Sigmoid colon (tissue), 7 donors: ENCODE measurements around the gene C2CD4A. TPM values are rescaled to one million over a fixed set of nuclear protein-coding genes. Genes with fewer than 3 reads are reported as not detected.
"Not testable (repeated sequence)": the region's sequence is repeated elsewhere in the genome, so short reads cannot be mapped to it uniquely, and the experiment has no call there.

Experiments used
- DNase-seq: peaks from one replicate; pipeline ENCODE4 v3.0.0-alpha.2; 2019
- H3K27ac ChIP-seq, 4 donors: fragments of 200-600 bp; sonication (generic); one replicate each; pipeline ENCODE4 v1.5.1; 2016 to 2019; ENCODE audit warnings: mild to moderate bottlenecking in 1 of 4
- H3K27me3 ChIP-seq, 3 donors: fragments of 200-600 bp; sonication (generic); one replicate each; pipeline ENCODE4 v1.5.1; 2019; ENCODE audit warnings: mild to moderate bottlenecking in 1 of 3
- H3K36me3 ChIP-seq, 4 donors: fragments of 200-600 bp; sonication (generic); one replicate each; pipeline ENCODE4 v1.5.1; 2016 to 2019
- H3K4me1 ChIP-seq, 4 donors: fragments of 200-600 bp; sonication (generic); one replicate each; pipeline ENCODE4 v1.5.1; 2017 to 2019
- H3K4me3 ChIP-seq, 4 donors: fragments of 200-600 bp; sonication (generic); one replicate each; pipeline ENCODE4 v1.5.1; 2017 to 2019; ENCODE audit warnings: mild to moderate bottlenecking in 2 of 4, moderate library complexity in 1 of 4
- H3K9me3 ChIP-seq, 4 donors: fragments of 200-600 bp in 3 of 4; sonication (generic) in 3 of 4; one replicate each; pipeline versions ENCODE4 v1.5.1 to v1.6.1; 2013 to 2019
- CTCF ChIP-seq, 4 experiments: fragments of 450-650 bp in 3 of 4; fragments of 200-600 bp in 1 of 4; IDR thresholded peaks; one replicate each; pipeline ENCODE4 v1.5.1; 2016 to 2019; ENCODE audit warnings: antibody characterized with exemption in 4 of 4, mild to moderate bottlenecking in 3 of 4, moderate library complexity in 2 of 4
- EP300 ChIP-seq, 4 donors: sonication (generic); formaldehyde crosslinking; IDR thresholded peaks; one replicate each; pipeline ENCODE4 v1.6.1; 2017; ENCODE audit warnings: antibody characterized with exemption in 4 of 4
- POLR2A ChIP-seq, 2 donors: fragments of 450-650 bp; IDR thresholded peaks; one replicate each; pipeline ENCODE4 v1.6.1; 2016; ENCODE audit warnings: antibody characterized with exemption in 2 of 2, mild to moderate bottlenecking in 2 of 2, moderate library complexity in 2 of 2
- POLR2AphosphoS5 ChIP-seq, 4 donors: sonication (generic); formaldehyde crosslinking; IDR thresholded peaks; one replicate each; pipeline ENCODE4 v1.6.1; 2017; ENCODE audit warnings: antibody characterized with exemption in 4 of 4
- WGBS, 2 donors: extraction: QIAGEN DNeasy Blood & Tissue Kit; methylation state at CpG; one replicate each; pipeline ENCODE4 v1.1.7; 2013; 5-methylcytosine and 5-hydroxymethylcytosine counted together
- intact Hi-C: fragments of 100-400 bp; cut with DNase I; formaldehyde crosslinking; loops from one replicate; pipeline ENCODE4 v1.15.1; 2023
- polyA plus RNA-seq, 3 donors: library from polyadenylated mRNA; stranded (reverse); fragments of 200-250 nt; gene quantifications; one replicate each; pipeline ENCODE4 v1.2.3, GENCODE V29; 2013
- total RNA-seq, 4 donors: library from RNA; depleted of rRNA; stranded (reverse); fragments of >200 nt; gene quantifications; one replicate each; pipeline ENCODE4 v1.1.0, GENCODE V29; 2016
- donor health status: healthy with polysubstance abuse.
- donor health status: Bipolar disorder and iron deficiency.
- donor health status: healthy.

C2CD4A gene
- total and polyA plus RNA-seq, 7 donors, result under 0.01 to 2.2 (median 0.25) TPM; not detected in 3

DNA sequence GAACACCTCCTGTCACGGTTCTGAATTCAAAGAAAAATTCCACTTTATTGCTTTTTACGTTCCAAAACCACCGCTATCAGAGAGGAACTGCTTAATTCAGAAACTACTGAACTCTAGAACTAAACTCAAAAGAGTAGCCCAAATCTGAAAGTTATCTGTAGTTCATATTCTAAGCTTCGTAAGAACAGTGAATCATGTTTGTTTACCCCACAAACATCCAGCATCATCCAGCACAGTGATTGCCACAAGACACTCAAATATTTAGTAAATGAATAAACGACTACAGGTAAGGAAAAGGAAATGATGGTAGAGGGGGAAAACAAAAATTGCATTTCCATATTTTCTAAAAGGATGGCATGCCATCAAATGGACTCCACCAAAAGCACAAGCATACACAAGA lies 38.9 kb upstream of the C2CD4A start:
- intact Hi-C loops, result no loop called here
- H3K36me3 ChIP-seq, result peaks cover 0 to 20% (median 2%) of the 10 kb centered on the region in 4 donors
- H3K4me1 ChIP-seq, result peaks cover 0 to 23% (median 15%) of the 10 kb centered on the region in 4 donors
- H3K27ac ChIP-seq, result no peak overlapping the region
- no peak for TF ChIP-seq POLR2A (IDR thresholded peaks at IDR 0.05)
- no peak for TF ChIP-seq EP300 (IDR thresholded peaks at IDR 0.05)
- TF ChIP-seq CTCF (IDR thresholded peaks at IDR 0.05), result no peak
- no peak for TF ChIP-seq POLR2AphosphoS5 (IDR thresholded peaks at IDR 0.05)
- WGBS, 2 donors, result 86 to 87% methylated on average over 5 of the region's 5 CpGs
- no peak overlapping the region for H3K4me3 ChIP-seq
- no peaks in the 10 kb centered on the region for H3K27me3 ChIP-seq
- H3K9me3 ChIP-seq, result no peaks in the 10 kb centered on the region
- DNase-seq, result no peak

DNA sequence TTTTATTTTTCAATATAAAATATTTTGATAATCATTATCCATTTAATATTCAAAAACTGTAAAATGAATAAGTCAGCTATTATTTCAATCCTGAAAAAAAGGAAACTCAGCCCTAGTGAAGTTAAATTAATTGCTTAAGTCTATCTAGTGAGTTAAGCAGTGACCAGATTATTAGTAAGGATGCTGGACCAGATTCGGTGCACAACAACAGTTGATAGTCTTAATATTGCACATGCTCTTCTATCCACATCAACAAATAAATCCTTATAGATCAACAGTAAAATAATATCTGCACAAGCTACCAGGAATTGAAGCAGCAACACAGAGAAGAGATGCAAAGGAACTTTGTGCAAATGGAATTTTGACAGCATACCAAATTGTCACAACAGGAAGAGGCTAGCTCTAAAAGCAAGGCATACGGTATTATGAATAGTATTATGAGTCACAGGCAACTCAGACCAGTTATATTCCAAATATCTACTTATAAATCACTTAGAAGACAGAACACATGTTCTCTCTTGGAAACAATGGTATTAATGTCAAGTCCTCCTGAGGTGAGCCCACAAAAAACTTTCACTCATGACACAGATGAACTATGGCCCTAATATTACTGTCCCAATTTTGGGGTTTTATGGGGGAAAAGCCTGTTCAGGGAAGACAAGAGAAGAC lies 31.4 kb upstream of the C2CD4A start:
- H3K4me1 ChIP-seq, result peaks cover 0 to 13% (median 9%) of the 10 kb centered on the region in 4 donors
- peak overlapping the region in 1 of 4 donors; percentile 25 for H3K27ac ChIP-seq
- intact Hi-C loops, result no loop called here
- peaks cover 0 to 27% (median under 1%) of the 10 kb centered on the region in 4 donors for H3K36me3 ChIP-seq
- DNase-seq, result no peak
- 61 to 70% methylated on average over 2 of the region's 2 CpGs for WGBS, 2 donors
- H3K4me3 ChIP-seq, result no peak overlapping the region
- TF ChIP-seq CTCF (IDR thresholded peaks at IDR 0.05) (no peak), POLR2AphosphoS5 (IDR thresholded peaks at IDR 0.05) (no peak), POLR2A (IDR thresholded peaks at IDR 0.05) (no peak), EP300 (IDR thresholded peaks at IDR 0.05) (no peak)
- H3K9me3 ChIP-seq, result no peaks in the 10 kb centered on the region
- H3K27me3 ChIP-seq, result no peaks in the 10 kb centered on the region

- H3K27ac ChIP-seq, result no peak overlapping the region
- peaks cover 0 to 5% (median 0%) of the 10 kb centered on the region in 4 donors for H3K36me3 ChIP-seq
- peaks cover 0 to 11% (median 1%) of the 10 kb centered on the region in 4 donors for H3K4me1 ChIP-seq
- no peak overlapping the region for H3K4me3 ChIP-seq
- DNase-seq, result no peak
- intact Hi-C loops, result no loop called here
- WGBS, 2 donors, result 62 to 69% methylated on average over 5 of the region's 5 CpGs
- no peaks in the 10 kb centered on the region for H3K9me3 ChIP-seq
- H3K27me3 ChIP-seq, result no peaks in the 10 kb centered on the region
- no peak for TF ChIP-seq CTCF (IDR thresholded peaks at IDR 0.05)
- TF ChIP-seq EP300 (IDR thresholded peaks at IDR 0.05), result no peak
- TF ChIP-seq POLR2AphosphoS5 (IDR thresholded peaks at IDR 0.05), result no peak
- no peak for TF ChIP-seq POLR2A (IDR thresholded peaks at IDR 0.05)
Observed at GRCh38 chr15:62046078-62046743, 20.6 kb upstream of the C2CD4A start.

DNA sequence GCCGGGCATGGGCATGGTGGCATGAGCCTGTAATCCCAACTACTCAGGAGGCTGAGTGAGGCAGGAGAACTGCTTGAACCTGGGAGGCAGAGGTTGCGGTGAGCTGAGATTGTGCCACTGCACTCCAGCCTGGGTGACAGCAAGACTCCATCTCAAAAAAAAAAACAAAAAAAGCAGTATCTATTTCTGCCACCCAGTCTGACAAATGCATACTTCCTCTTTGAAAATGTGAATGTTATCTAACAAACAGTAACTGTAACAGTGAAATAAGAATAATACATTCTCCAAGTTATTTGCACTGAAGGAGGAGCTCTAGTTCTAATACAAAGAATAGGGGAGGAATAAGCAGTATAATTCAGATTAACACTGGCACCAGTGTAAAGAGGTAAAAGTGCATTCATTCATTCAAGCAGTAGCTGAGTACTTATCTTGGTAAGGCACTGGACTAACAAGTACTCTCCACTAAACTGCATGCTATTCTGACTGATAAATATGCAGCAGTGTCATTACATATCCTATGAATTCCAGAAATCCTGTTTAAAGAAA lies 19.4 kb upstream of the C2CD4A start:
- no peaks in the 10 kb centered on the region for H3K9me3 ChIP-seq
- H3K4me1 ChIP-seq, result peaks cover 0 to 21% (median 9%) of the 10 kb centered on the region in 4 donors
- no peaks in the 10 kb centered on the region for H3K27me3 ChIP-seq
- H3K27ac ChIP-seq, result no peak overlapping the region
- no peak overlapping the region for H3K4me3 ChIP-seq
- WGBS, 2 donors, result 87 to 94% methylated on average over 2 of the region's 2 CpGs
- DNase-seq, result no peak
- H3K36me3 ChIP-seq, result no peaks in the 10 kb centered on the region
- intact Hi-C loops, result no loop called here
- TF ChIP-seq CTCF (IDR thresholded peaks at IDR 0.05) (no peak), EP300 (IDR thresholded peaks at IDR 0.05) (no peak), POLR2AphosphoS5 (IDR thresholded peaks at IDR 0.05) (no peak), POLR2A (IDR thresholded peaks at IDR 0.05) (no peak)

- intact Hi-C loops, result not testable (repeated sequence)
Observed at GRCh38 chr15:62048254-62048653, 18.5 kb upstream of the C2CD4A start.

More at GRCh38 chr15:62048254-62048653, 18.5 kb upstream of the C2CD4A start:
- DNase-seq, H3K27me3 ChIP-seq, H3K9me3 ChIP-seq, H3K4me3 ChIP-seq, H3K36me3 ChIP-seq, H3K27ac ChIP-seq: not testable (repeated sequence)
- peaks cover 0 to 24% (median 11%) of the 10 kb centered on the region in 4 donors for H3K4me1 ChIP-seq
- 76 to 84% methylated on average over 4 of the region's 4 CpGs for WGBS, 2 donors
